Type B pancreatic cell (in vitro differentiated cells): Measurements from ENCODE around the gene PEX5L. TPM values are rescaled to one million over a fixed set of nuclear protein-coding genes. Genes with fewer than 3 reads are reported as not detected.

Experiments used
- DNase-seq: peaks from one replicate; pipeline ENCODE4 v3.0.0; 2021; ENCODE audit warnings: mixed read lengths; ENCODE audit not compliant: unreplicated experiment; ENCODE audit errors: extremely low spot score
- H3K27ac Mint-ChIP-seq: 2 replicates; pipeline ENCODE4 v1.8.0; 2021; ENCODE audit warnings: mild to moderate bottlenecking, mixed read lengths
- H3K27me3 Mint-ChIP-seq: 2 replicates; pipeline ENCODE4 v1.8.0; 2021; ENCODE audit warnings: mixed read lengths
- H3K36me3 Mint-ChIP-seq: 2 replicates; pipeline ENCODE4 v1.8.0; 2021; ENCODE audit warnings: mixed read lengths
- H3K4me1 Mint-ChIP-seq: one replicate; pipeline ENCODE4 v1.8.0; 2021; ENCODE audit warnings: mixed read lengths; ENCODE audit not compliant: unreplicated experiment
- H3K4me3 Mint-ChIP-seq: 2 replicates; pipeline ENCODE4 v1.8.0; 2021; ENCODE audit warnings: mild to moderate bottlenecking, mixed read lengths
- H3K9me3 Mint-ChIP-seq: 2 replicates; pipeline ENCODE4 v1.8.0; 2021; ENCODE audit warnings: mixed read lengths
- total RNA-seq: library from RNA; stranded (reverse); gene quantifications from 2 replicates; pipeline ENCODE4 v1.2.1, GENCODE V29; 2021; ENCODE audit warnings: low replicate concordance
- TF ChIP-seq, protein P1 (sequence below): fragments of 200-600 bp; sonication (generic); conservative IDR thresholded peaks from 2 replicates; pipeline ENCODE4 v1.5.0; 2021; ENCODE audit warnings: antibody characterized with exemption, mild to moderate bottlenecking

PEX5L gene
- total RNA-seq, 1 donor from 2014 or later = 1.1 TPM

DNA sequence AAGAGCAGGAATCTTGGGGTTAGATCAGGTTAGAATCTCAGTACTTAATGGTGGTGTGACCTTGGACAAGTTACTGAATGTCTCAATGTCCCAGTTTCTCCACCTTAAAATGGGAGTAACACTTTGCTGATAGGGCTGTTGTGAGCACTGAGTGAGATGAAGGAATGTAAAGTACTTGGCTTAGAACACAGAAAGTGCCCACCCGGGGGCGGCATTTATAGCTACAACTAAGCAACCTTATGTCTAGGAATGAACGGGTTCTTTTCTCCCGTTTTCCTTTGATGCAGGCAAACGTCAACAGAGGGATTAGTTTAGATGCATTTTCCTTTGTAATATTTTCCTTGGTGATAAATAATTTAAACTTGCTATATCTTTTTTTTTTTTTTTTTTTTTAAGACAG lies 207.3 kb downstream of the PEX5L start:
- peaks cover 5% of the 10 kb centered on the region for H3K4me1 Mint-ChIP-seq
- H3K27ac Mint-ChIP-seq = no peak overlapping the region
- no peaks in the 10 kb centered on the region for H3K9me3 Mint-ChIP-seq
- no peaks in the 10 kb centered on the region for H3K36me3 Mint-ChIP-seq
- TF ChIP-seq, protein P1, sequence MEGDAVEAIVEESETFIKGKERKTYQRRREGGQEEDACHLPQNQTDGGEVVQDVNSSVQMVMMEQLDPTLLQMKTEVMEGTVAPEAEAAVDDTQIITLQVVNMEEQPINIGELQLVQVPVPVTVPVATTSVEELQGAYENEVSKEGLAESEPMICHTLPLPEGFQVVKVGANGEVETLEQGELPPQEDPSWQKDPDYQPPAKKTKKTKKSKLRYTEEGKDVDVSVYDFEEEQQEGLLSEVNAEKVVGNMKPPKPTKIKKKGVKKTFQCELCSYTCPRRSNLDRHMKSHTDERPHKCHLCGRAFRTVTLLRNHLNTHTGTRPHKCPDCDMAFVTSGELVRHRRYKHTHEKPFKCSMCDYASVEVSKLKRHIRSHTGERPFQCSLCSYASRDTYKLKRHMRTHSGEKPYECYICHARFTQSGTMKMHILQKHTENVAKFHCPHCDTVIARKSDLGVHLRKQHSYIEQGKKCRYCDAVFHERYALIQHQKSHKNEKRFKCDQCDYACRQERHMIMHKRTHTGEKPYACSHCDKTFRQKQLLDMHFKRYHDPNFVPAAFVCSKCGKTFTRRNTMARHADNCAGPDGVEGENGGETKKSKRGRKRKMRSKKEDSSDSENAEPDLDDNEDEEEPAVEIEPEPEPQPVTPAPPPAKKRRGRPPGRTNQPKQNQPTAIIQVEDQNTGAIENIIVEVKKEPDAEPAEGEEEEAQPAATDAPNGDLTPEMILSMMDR = no peak
- no peak for DNase-seq
- H3K4me3 Mint-ChIP-seq = no peak overlapping the region
- H3K27me3 Mint-ChIP-seq = peaks cover 7% of the 10 kb centered on the region

DNA sequence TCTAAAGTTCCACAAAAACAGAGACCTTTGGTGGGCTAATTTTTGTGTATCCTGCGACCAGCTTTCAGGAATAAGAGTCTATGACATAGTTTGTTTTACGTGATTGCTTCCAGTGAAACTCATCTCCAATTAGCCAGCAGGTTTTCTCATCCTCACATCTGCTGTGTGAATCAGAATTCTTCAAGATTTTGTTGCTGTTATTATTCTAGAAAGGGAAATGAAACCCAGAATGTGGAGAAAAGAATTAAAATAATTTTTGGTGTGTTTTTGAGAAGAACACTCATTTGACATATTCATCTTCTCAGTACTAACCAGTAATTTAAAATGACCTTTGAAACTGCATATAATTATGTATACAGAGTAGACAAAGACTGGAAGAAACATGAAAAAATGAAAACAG lies 208.0 kb downstream of the PEX5L start:
- DNase-seq = no peak
- H3K27ac Mint-ChIP-seq = no peak overlapping the region
- no peaks in the 10 kb centered on the region for H3K36me3 Mint-ChIP-seq
- H3K4me3 Mint-ChIP-seq = no peak overlapping the region
- TF ChIP-seq, protein P1 = no peak
- H3K4me1 Mint-ChIP-seq = peaks cover 5% of the 10 kb centered on the region
- peaks cover 7% of the 10 kb centered on the region for H3K27me3 Mint-ChIP-seq
- no peaks in the 10 kb centered on the region for H3K9me3 Mint-ChIP-seq

DNA sequence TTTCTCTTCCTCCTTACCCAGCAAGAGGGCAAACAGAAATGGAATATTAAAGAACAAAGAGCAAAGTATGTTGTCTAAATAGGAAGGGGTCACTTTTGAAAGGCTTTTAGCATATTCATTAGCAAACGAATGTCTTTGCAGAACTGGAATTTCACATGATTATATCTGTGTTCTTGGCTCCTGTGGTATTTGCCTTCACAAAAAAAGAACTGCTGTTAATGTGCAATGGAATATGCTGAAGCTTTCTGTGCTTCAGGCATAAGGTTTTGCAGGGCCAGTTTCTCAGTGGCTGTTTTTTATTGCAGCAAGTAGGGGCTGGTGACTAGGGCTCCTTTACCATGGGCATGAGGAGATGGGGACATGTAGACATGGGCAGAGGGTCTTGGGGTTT lies 210.5 kb downstream of the PEX5L start:
- DNase-seq = no peak
- Mint-ChIP-seq H3K36me3 (no peaks in the 10 kb centered on the region), H3K27ac (no peak overlapping the region), H3K4me3 (no peak overlapping the region), H3K4me1 (peaks cover 5% of the 10 kb centered on the region), H3K9me3 (no peaks in the 10 kb centered on the region), H3K27me3 (peaks cover 7% of the 10 kb centered on the region)
- TF ChIP-seq, protein P1 = no peak

DNA sequence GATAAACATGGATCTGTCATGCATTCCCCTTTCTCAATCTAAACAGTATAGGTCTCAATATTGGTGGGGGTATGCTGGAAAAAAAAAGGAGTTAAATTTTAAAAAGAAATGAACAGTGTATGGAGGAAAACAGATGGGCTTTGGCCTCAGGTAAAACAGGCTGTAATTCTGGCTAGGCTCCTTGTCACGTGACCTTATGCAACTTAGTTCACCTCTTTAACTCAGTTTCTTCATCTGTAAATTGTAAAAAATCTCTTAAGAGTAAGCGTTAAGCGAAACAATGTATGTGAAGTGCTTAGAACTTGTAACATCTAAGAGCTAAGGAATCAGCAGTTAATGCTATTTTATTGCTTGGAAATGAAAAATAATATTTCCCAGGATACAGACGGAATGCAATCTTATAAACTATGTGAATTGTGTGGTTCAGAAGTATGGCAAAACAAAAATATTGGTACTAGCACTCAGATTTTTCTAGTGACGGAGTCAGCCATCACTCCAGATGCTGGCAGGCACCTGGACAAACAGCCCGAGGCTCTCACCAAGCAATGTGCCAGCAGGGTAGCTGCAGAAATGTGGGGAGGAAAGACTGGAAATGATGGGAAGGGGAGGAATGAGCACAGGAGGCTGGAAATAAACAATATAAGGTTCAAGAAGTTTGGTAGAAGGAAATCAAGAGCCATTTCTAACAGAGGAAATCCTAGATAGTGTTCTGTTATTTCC lies 211.1 kb downstream of the PEX5L start:
- DNase-seq = no peak
- Mint-ChIP-seq H3K27me3 (peaks cover 7% of the 10 kb centered on the region), H3K4me1 (peaks cover 5% of the 10 kb centered on the region), H3K36me3 (no peaks in the 10 kb centered on the region), H3K4me3 (no peak overlapping the region), H3K9me3 (no peaks in the 10 kb centered on the region), H3K27ac (no peak overlapping the region)
- TF ChIP-seq, protein P1 = no peak

DNA sequence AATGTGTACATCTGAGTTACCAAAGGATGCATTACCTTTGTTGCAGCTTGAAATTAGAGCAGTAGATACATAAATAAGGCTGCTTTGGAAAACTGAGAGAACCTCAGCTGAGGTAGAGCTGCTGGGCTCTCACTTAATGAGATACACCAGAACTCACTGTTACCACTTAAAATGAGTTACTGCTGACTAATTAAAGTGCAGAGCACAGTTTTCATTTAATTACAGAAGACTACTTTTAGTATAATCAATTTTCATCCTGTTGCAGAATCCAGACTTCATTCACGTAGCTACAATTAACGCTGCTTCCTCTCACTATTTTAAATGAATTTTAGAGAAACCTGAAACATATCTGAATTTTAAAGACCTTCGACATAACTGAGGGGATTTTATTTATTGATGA lies 214.4 kb downstream of the PEX5L start:
- Mint-ChIP-seq H3K9me3 (no peaks in the 10 kb centered on the region), H3K27ac (no peak overlapping the region), H3K36me3 (no peaks in the 10 kb centered on the region), H3K4me3 (no peak overlapping the region), H3K4me1 (no peaks in the 10 kb centered on the region), H3K27me3 (no peaks in the 10 kb centered on the region)
- TF ChIP-seq, protein P1 = no peak
- no peak for DNase-seq
